Measurements from ENCODE around the gene RTL10. TPM values are rescaled to one million over a fixed set of nuclear protein-coding genes. Genes with fewer than 3 reads are reported as not detected.

Gene RTL10
- total and polyA plus RNA-seq, 10 of the 15 experiments (the other 5 are each of a cell fraction or from before 2014, with no cell fraction given): 5.3 to 18.1 (median 10.3) TPM

- ChIA-PET RAD21 (ENCODE audit: unreplicated experiment) (no interaction called here), CTCF (no interaction called here), POLR2A (no interaction called here), SMC1A (ENCODE audit: uncharacterized antibody, unreplicated experiment) (no interaction called here)
- Histone ChIP-seq H3K27ac (ENCODE audit: control insufficient read depth, insufficient read depth) (no peak overlapping the region), H4K20me1 (ENCODE audit: control insufficient read depth, insufficient read depth) (no peaks in the 10 kb centered on the region), H3K4me2 (ENCODE audit: control insufficient read depth, insufficient read depth) (no peak overlapping the region), H3K4me3 (no peak overlapping the region), H3K9ac (ENCODE audit: control insufficient read depth, insufficient read depth, low read length) (no peak overlapping the region), H3K79me2 (ENCODE audit: control insufficient read depth, insufficient read depth, low read length) (no peaks in the 10 kb centered on the region), H3K27me3 (replicated peaks in 1 of 2; ENCODE audit: control insufficient read depth in 2 of 2, insufficient read depth in 2 of 2, low read length in 1 of 2) (no peaks in the 10 kb centered on the region), H3K36me3 (ENCODE audit: control insufficient read depth in 2 of 2, insufficient read depth in 2 of 2, low read length in 1 of 2) (no peaks in the 10 kb centered on the region), H3K4me1 (ENCODE audit: control insufficient read depth, insufficient read depth, low read length) (peaks cover 20% of the 10 kb centered on the region), H2AFZ (ENCODE audit: control insufficient read depth, low read depth, low read length) (no peak overlapping the region), H3K9me3 (replicated peaks; ENCODE audit: control insufficient read depth, insufficient read depth, low read length) (no peaks in the 10 kb centered on the region)
- DNase-seq (ENCODE audit: low read depth, low spot score): no peak
- in situ Hi-C loops (cut with MboI) (no loop called here), intact Hi-C loops (cut with micrococcal nuclease; ENCODE audit: unreplicated experiment) (no loop called here)
- BruUV-seq (replicated peaks): no TSS peak
- 88% methylated on average over 15 of the region's 15 CpGs for WGBS (ENCODE audit: insufficient coverage, insufficient replicate concordance, low lambda C conversion rate, missing lambda C conversion rate)
- ATAC-seq: no peak
- TF ChIP-seq USF1 (IDR thresholded peaks at IDR 0.05; ENCODE audit: borderline replicate concordance, extremely low read length, insufficient read depth, low read depth, low read length) (no peak), EGR1 (IDR thresholded peaks at IDR 0.05; ENCODE audit: borderline replicate concordance in 1 of 2, low read depth in 2 of 2, low read length in 2 of 2) (no peak), SREBF2 (IDR thresholded peaks at IDR 0.05; ENCODE audit: low read length) (no peak), PKNOX1 (IDR thresholded peaks at IDR 0.05) (no peak), ZNF592 (IDR thresholded peaks at IDR 0.05) (no peak), ZNF274 (IDR thresholded peaks at IDR 0.05; ENCODE audit: insufficient read depth, insufficient read length) (no peak), PRDM15 (CRISPR knock-in tag; IDR thresholded peaks at IDR 0.05) (no peak), FOXM1 (IDR thresholded peaks at IDR 0.05; ENCODE audit: low read depth, low read length) (no peak), ZBED1 (IDR thresholded peaks at IDR 0.05; ENCODE audit: borderline replicate concordance) (no peak)
- FAIRE-seq: no peak
Observed at GRCh38 chr22:19893363-19893762, 38.7 kb upstream of the RTL10 start.
